ENCODE measurements around the gene CLIP2.

The CLIP2 gene

DNA sequence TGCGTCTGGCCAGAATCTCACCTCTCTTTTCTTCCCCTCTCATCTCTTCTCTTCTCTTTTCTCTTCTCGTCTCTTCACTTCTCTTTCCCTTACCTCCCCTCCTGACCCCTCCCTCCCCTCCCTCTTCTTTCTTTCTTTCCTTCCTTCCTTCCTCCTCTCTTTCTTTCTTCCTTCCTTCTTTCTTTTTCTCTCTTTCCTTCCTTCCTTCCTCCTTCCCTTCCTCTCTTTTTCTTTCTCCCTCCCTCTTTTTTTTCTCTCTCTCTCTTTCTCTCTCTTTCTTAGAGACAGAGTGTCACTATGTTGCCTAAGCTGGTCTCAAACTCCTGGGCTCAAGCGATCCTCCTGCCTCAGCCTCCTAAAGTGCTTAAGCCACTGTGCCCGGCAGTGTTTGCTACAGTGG, 159.9 kb downstream of the CLIP2 start:
- DNase-seq = no peak

DNA sequence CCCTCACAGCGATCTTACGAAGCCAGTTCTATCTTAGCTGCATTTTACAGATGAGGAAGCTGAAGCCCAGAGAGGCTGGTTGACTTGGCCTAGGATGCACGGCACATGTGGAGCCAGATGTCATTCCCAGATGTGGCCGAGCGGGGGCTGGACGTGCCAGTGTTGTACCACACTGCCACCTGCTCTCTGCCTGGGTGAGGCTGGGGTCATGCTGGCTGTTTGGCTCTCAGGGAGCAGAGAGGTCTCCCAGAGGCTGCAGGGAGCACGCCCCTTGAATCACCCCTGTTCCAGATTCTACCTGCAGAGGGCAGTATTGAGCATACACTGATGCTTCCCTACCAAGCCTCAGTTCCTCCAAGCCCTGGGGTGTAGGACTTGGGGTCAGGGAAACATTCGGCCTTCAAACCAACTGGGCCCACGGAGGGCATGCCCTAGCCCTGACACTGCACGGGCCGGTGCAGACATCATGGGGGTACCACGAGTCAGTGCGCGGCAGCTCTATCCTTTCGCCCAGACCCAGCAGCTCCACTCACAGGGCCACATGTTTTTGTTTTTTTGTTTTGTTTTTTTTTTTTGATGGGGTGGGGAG, 160.7 kb downstream of the CLIP2 start:
- peak; percentile 70 for DNase-seq

DNA sequence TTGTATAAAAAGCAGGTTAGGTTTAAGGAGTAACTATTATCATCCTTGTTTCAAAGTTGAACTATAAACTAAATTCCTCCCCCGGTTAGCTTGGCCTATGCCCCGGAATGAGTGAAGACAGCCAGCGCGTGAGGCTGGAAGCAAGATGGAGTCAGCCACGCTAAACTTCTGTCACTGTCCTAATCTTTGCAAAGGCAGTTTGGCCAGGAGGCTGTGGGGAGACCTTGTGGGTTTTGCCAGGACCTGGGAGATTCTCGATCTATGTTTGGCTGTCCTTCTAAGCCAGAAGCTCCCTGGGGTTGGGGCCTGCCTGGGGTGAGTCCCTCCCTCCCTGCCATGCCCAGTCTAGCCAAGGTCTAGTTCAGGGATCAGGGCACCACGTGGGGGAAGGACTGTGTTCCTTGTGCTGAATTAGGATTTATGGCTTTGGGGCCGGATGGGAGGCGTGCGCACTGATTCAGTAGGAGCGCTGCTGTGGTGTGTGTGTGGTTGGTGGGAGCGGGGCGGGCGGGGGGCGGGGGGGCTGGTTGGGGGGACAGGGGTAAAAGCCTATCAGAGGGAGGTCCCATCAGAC, 163.6 kb downstream of the CLIP2 start:
- no peak for DNase-seq

DNA sequence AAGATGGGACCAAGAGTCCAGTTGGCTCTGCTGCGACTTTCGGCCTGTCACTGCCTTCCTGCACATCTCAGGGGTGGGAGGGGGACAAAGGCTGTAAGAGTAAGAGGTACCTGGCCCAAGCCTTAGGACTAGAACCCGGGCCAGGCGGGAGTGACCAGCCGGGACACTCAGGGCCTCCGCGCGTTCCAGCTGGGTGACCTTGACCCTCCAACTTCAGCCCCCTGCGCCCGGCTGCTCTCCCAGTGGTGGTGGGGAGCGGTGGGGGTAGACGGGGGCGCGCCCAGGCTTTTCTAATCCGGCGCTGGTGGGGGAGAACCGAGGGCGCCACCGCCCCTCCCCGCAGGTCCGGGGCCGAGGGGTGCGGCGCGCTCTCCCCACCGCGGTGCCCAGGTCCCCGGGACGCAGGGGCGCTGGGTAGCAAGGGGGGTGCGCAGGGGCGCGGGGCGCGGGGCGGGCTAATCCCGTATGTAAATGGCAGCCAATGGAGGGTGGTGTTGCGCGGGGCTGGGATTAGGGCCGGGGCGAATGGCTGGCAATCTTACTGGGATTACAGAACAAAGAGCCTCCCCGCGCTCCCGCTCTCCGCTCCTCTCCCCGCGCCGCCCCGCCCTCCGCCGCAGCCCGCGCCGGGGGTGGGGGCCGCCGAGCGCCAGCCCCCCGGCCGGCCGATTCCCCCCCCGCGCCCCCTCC, 164.3 kb downstream of the CLIP2 start, which contains the start of gene GTF2IRD1:
GTF2IRD1 (plus strand) TSS at position 585 of the 690 bp plus-strand sequence. CDS start 54,175 bp downstream, outside the sequence.
- peak; percentile 90 for DNase-seq

DNA sequence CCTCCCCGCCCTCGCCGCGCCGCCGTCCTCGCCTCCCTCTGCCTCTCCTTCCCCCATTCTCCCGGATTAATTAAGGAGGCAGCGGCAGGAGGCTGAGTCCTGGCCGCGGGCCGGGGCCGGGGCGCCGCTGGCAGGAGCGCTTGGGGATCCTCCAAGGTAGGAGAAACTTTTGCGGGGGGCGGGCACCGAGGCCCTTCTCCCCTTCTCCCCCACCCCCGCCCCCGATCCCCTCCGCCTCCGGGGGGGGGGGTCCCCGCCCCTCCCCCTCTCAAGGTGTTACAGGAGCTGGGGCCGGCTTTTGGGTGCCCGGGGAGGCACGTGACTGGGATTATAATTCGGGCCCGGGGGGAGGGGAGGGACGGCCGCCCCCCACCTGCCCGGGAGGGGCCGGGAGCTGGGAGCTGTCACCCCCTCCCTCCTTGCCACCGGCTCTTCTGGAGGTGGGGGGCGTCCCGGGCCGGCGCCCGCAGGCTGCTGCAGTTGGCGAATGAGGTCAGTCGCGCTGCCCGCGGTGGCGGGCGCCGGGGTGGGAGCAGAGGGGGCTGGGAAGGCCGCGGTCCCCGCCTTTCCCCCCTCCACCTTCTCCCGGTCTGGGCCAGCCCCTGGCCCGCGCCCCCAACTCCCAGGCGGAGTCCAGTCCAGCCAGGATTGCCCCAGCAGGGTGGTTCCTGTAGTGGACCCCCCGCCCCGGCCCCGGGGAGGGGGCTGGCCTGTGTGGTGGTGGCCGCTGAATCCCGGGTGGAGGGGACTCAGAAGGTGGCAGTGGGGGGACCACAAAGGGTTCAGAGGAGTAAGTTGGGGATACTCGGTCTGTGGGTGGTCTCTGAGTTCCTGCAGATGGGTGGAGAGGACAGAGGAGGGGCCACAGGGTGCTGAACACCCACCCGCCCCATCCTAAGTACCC, 165.1 kb downstream of the CLIP2 start:
- DNase-seq = no peak

DNA sequence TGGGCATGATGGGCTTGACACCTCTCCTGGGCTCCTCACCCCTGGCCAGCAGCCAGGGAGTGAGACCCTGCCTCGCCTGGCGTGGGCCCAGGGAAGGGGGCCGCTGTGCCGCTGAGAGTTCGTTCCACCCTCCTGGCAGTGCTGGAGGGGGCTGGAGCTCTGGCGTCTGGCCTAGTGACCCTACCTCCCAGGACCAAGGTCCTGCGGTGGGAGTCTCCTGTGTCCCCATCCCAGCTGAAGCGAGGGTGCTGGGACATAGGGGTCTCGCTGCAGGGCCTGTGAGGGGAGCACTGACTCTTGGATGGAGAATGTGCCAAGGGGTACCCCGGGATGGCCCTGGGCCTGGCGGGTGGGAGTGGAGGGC, 165.7 kb downstream of the CLIP2 start:
- DNase-seq = no peak

DNA sequence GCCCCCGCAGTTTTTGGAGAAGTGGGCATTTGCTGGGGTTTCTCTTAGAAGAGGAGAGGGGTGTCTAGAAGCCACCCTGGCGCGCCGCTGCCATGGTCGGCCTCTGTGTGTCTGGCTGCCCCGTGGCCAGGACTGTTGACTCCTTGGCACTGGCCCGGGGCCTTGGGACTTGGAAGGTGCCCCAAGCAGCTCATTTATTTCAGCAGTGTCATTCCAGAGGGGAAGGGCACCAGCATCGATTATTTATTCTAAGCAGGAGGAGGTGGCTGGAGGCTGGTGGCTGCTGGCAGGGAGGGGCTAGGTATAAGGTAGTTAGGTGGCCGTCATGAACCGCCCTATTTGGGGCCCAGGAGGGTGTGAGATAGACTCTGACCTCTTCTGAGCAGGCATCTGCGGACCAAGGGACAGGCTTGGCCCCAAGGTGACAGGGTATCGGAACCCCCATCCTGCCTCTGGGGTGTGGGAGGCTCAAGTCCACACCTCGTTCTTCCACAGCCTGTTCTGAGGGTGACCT, 166.1 kb downstream of the CLIP2 start:
- DNase-seq = no peak
